Limb (tissue), 2 donors: ENCODE results near the gene FRMD3.

Source experiments
- DNase-seq, 2 donors: peaks; one replicate each; pipeline ENCODE4 v3.0.0-alpha.2; 2016; ENCODE audit errors: extremely low spot score in 2 of 2

FRMD3 gene

DNA sequence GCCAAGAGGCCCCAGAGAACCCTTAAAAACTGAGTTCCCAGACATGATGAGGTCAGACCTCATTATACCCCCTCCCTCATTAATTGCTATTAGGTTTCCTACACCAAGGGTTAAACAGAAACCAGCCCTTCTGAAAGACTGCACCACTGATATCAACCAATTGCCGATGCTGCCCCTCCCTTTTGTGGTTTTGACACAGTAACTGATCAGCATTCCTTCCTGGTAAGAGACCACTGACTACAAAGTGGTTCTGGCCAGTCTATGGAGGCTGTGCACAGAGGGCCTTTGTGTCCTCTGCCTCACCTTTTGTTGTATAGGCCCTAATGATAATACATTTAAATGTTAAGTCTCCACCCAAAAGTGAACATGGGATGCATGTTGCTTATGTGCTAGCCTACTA lies 201.5 kb downstream of the FRMD3 start:
- DNase-seq = no peak

DNA sequence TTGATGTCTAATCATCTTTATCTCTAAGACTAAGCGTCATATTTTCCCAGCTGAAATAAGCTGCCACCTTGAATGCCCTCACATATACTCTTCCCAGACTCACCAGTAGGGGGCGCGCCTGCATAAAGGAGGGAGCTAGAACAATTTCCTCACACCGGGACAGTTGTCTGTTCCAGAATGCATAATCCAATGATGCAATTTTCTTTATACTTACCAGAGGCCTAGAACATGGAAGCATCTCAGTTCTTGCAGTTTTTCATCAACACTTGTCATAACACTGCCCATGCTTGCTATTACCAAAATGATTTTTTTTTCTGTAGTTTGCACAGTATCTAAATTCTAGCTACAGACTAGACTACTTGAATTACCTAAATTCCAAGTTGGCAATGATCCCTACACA lies 203.9 kb downstream of the FRMD3 start:
- DNase-seq = peak; percentile 75 to 85

DNA sequence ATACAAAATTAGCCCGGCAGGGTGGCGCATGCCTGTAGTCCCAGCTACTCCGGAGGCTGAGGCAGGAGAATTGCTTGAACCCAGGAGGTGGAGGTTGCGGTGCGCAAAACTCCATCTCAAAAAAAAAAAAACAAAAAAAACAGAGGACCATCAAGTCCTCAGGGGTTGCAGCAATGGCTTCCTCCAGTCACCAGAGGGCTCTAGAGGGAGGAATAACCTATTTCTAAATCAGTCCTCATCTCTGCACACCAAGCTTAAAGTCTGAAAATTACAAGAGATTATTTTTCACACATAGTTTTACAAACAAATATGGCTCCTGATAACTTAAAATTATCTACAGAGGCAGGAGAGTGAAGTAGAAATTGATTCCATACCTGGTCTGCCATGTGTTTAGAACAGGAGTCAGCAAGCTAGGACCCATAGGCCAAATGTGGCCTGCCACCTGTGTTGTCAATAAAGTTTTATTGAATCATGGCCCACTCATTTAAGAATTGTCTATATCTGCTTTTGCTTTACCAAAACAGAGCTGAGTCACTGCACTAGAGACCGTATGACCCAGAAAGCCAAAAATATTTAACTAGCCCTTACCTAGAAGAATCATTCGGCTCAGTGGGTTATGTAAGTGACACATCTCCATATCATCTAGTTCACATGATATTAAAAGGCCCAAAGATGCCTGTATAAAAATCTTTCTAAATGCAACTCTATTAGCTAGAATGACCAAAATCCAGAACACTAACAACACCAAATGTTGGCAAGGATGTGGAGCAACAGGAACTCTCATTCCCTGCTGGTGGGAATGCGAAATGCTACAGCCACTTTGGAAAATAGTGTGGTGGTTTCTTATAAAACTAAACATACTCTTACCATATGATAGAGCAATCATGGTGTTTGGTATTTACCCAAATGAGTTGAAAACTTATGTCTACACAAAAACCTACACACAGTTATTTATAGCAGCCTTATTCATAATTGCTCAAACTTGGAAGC lies 207.7 kb downstream of the FRMD3 start:
- no peak for DNase-seq

- no peak for DNase-seq
These were observed 210.2 kb downstream of the FRMD3 start for GRCh38 chr9:83327750-83328622.

DNA sequence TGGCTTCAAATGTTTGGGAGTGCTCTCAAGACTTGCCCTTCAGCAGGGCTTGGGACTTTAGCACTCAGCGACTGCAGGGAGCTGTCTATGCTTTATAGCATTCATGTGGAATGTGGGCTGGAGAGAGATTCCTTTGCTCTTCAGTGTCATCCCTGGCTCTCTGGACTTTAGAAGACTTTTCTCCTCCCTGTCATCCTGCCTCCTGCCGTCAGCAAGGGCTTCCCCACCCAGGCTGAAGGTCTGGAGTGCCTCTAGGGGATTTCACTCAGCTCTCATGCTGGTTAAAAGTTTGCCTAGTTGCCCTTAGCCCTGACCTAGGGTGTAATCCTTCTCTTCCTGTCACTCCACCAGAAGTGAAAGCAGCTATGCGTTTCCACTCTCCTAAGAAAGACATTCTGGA lies 210.9 kb downstream of the FRMD3 start:
- no peak for DNase-seq

DNA sequence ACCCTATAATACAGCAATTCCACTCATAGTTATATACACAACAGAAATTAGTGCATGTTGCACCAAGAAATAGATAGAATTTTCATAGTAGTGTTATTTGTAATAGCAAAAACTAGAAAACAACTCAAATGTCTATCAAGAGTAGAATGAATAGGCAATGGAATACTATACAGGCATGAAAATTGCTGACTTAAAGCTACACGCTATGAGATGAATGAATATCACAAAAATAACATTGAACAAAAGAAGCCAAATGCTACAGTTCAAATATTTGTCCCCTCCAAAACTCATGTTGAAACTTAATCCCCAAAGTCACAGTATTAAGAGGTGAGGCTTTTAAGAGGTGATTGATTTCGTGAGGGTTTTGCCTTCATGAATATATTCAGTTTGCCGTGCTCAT lies 215.1 kb downstream of the FRMD3 start:
- no peak for DNase-seq

GRCh38 chr9:83322438-83322837 lies 215.8 kb downstream of the FRMD3 start:
- DNase-seq = no peak

DNA sequence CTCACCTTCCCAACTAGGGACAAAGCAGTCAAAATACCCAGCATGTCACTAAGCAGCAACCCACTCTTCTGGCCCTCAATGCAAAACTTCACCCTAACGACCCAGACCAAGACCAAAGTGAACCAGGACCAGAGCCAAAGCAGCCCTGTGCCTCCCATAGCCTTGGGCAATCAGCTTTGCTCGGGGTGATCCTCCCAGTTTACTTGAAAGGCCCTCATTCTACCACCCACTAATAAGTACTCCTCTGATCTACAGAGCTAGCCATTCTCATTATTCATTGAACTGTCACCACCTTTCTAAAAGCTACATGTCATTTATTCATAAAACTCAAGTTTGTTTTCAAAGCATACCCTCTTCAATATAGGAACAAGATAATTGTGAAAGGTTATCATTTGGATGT lies 221.0 kb downstream of the FRMD3 start:
- no peak for DNase-seq

GRCh38 chr9:83315649-83316048 lies 222.6 kb downstream of the FRMD3 start:
- no peak for DNase-seq

DNA sequence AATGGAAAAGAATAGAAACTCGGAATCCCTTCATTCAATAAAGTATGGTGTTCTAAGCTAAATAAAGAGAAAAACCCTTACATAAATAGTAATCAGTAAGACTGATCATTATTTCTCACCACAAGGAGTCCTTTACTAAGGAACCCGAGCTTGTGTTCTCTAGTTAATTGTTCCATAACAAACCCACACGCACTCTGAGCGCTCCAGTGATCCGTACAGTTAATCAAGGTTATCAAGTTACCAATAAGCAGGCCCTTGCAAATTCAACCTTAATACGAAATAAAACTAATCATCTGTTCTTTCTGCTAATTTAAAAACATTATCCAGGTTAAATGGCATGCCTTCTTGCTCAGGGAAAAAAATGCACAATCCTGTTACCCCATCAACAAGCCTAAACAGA lies 224.4 kb downstream of the FRMD3 start:
- no peak for DNase-seq

- DNase-seq = no peak
These were observed 225.7 kb downstream of the FRMD3 start for GRCh38 chr9:83312537-83312936.

- peak in 1 of 2 donors; percentile 72 for DNase-seq
These were observed 231.0 kb downstream of the FRMD3 start for GRCh38 chr9:83307066-83307724.

- peak; percentile 83 to 85 for DNase-seq
These were observed 233.5 kb downstream of the FRMD3 start for GRCh38 chr9:83304686-83305085.

DNA sequence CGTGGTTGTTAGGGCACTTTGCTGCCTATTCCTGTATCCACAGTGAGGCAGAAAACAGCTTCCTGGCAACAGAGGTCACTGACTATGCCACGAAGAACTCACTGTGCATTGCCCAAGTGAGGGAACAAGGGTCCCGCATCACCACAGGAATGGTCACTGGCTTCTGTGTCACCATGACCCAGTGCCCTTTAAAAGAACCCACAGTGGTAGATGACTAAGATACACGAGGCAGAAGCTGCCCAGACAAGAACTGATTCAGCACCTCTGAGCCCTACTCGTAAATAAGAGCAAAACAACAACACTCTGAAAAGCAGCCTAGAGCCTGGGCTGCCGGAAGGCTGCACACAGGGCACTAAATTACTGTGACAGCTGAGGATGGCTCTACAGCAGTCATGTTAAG lies 238.6 kb downstream of the FRMD3 start:
- DNase-seq = no peak

- DNase-seq = no peak
These were observed 239.1 kb downstream of the FRMD3 start for GRCh38 chr9:83299094-83299493.

DNA sequence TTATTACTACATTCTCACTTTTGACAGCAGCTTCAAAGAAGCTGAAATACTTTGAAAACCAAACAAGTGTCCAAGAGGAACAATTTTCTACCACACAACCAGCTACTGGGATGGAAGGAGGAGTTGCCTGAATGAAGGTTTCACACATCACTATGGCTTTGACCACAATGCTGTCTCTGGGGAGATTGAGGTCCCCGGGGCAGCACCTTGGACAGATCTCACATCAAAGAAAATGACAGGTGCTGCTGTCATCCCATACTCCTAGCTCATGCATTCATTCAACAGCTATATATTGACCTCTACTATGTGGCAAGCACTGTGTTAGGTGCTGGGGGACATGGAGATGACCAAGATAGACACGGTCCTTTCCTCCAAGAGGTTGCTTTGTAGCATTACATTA lies 242.1 kb downstream of the FRMD3 start:
- DNase-seq = no peak

GRCh38 chr9:83294816-83295215 lies 243.4 kb downstream of the FRMD3 start:
- no peak for DNase-seq

DNA sequence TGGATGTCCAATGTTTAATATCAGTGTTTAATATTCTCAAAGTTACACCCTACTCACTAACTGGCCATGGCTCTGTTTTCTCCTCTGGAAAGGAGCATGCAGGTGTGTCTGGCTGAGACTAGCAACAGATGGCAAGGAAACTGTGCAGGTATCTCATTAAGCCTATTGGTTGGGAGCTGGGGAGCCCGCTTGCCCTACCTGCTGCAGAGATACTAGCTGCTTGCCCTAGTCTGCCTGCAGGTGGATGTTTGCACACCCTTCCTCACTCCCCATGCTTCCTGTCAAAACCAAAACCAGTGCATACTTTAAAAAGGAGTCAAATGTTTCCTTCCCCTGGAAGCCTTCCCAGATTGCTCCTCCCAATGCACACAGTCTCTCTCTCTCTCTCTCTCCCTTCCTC lies 247.0 kb downstream of the FRMD3 start:
- no peak for DNase-seq

DNA sequence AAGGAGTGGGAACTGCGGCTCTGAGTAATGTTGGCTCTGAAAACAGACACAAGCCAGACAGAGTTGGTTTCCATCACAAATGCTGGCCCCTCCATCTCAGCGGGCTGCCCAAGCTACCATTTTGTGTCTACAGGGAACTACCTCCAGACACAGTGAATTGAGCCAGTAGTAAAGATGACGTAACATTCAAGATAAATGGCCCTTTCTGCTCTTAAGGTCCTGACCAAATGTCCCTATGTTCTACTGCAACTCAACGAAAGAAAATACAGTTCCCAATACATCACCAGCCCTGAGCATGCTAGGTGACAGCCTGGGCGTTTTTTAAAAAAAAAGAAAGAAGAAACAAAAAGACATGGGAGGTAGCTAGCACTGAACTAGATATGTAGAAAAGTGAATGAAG lies 247.5 kb downstream of the FRMD3 start:
- no peak for DNase-seq

GRCh38 chr9:83287021-83287420 lies 251.2 kb downstream of the FRMD3 start:
- no peak for DNase-seq

GRCh38 chr9:83285445-83286225 lies 252.6 kb downstream of the FRMD3 start:
- peak in 1 of 2 donors; percentile 42 for DNase-seq
